Measurements from ENCODE around the gene HELZ. TPM values are rescaled to one million over a fixed set of nuclear protein-coding genes. Genes with fewer than 3 reads are reported as not detected.

HELZ gene
- total RNA-seq, 1 experiment from 2014 or later, result 40.5 TPM

DNA sequence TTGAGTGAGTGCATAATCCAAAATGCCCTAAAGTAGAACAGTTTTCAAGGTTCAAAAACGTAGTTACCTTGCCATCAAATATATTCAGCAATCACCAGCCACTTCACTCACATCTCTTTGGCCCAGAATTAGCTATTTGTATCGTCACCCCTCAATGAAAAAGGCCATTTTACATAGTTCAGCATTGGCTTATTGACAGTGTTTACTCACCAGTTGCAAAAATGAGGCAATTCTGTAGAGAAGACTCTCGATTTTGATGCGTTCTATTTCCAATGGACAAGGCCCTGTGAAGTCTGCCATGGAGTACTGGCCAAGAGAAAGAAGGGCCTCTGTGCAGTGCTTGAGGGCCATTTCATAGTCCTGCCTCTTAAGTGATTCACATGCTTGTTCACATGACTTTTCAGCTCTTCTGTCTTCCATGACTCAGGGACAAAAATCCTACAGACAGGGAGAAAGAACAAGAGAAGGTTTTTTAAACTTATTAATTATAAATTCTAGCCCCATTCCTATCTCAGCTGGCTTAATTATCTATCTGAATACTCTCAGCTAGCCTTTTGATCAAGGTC, 26.5 kb downstream of the HELZ start:
- ATAC-seq, result no peak

More for the DNA sequence above, 26.5 kb downstream of the HELZ start:
- Histone ChIP-seq H3K27me3 (ENCODE audit: insufficient read depth, low read length) (no peaks in the 10 kb centered on the region), H3K9me3 (ENCODE audit: control insufficient read depth in 1 of 2, insufficient read depth in 1 of 2, low read depth in 1 of 2, low read length in 2 of 2) (no peaks in the 10 kb centered on the region), H4K20me1 (ENCODE audit: insufficient read depth) (peaks cover 4% of the 10 kb centered on the region; the same call in 1 of the 2 replicates), H3K79me2 (ENCODE audit: insufficient read depth, low read length) (peaks cover 21% of the 10 kb centered on the region), H3K4me3 (replicated peaks in 1 of 2; ENCODE audit: low read depth in 1 of 2, low read length in 2 of 2) (no peak overlapping the region), H3K4me1 (ENCODE audit: control insufficient read depth in 1 of 2, insufficient read depth in 2 of 2, low read length in 2 of 2) (peaks cover 0 to 13% of the 10 kb centered on the region in 2 experiments; a peak in 1 of 4 replicates), H3K9me2 (ENCODE audit: insufficient read depth) (no peaks in the 10 kb centered on the region), H3K36me3 (ENCODE audit: control insufficient read depth in 1 of 2, insufficient read depth in 2 of 2, low read length in 2 of 2) (peaks cover 6 to 10% of the 10 kb centered on the region in 2 experiments; a peak in 2 of 4 replicates), H3K27ac (ENCODE audit: low read depth, low read length) (no peak overlapping the region), H2AFZ (ENCODE audit: low read depth, low read length, poor library complexity, severe bottlenecking) (no peak overlapping the region), H3K9ac (ENCODE audit: low read length) (no peak overlapping the region), H3K4me2 (ENCODE audit: low read length) (no peak overlapping the region)
- BruUV-seq (replicated peaks), result no TSS peak
- ChIA-PET POLR2A (no interaction called here), RAD21 (ENCODE audit: low non-redundant PET in 1 of 2, low total read pairs in 2 of 2, uncharacterized antibody in 2 of 2, unreplicated experiment in 2 of 2) (interaction anchor here in 1 of 2 experiments (0.7 kb wide), 1 partner anchor 148 kb away, joined by 3 read pairs; no protein-coding TSS in a partner anchor), CTCF (no interaction called here)
- intact Hi-C loops (cut with micrococcal nuclease), result no loop called here
- DNase-seq (ENCODE audit: low read depth, low spot score), result no peak
- TF ChIP-seq, protein P1, sequence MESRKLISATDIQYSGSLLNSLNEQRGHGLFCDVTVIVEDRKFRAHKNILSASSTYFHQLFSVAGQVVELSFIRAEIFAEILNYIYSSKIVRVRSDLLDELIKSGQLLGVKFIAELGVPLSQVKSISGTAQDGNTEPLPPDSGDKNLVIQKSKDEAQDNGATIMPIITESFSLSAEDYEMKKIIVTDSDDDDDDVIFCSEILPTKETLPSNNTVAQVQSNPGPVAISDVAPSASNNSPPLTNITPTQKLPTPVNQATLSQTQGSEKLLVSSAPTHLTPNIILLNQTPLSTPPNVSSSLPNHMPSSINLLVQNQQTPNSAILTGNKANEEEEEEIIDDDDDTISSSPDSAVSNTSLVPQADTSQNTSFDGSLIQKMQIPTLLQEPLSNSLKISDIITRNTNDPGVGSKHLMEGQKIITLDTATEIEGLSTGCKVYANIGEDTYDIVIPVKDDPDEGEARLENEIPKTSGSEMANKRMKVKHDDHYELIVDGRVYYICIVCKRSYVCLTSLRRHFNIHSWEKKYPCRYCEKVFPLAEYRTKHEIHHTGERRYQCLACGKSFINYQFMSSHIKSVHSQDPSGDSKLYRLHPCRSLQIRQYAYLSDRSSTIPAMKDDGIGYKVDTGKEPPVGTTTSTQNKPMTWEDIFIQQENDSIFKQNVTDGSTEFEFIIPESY (IDR thresholded peaks at IDR 0.05; ENCODE audit: extremely low read depth, insufficient replicate concordance, low read length), result no peak
- TF ChIP-seq SIN3A (IDR thresholded peaks at IDR 0.05; ENCODE audit: low read depth), result no peak
- TF ChIP-seq, protein P2, sequence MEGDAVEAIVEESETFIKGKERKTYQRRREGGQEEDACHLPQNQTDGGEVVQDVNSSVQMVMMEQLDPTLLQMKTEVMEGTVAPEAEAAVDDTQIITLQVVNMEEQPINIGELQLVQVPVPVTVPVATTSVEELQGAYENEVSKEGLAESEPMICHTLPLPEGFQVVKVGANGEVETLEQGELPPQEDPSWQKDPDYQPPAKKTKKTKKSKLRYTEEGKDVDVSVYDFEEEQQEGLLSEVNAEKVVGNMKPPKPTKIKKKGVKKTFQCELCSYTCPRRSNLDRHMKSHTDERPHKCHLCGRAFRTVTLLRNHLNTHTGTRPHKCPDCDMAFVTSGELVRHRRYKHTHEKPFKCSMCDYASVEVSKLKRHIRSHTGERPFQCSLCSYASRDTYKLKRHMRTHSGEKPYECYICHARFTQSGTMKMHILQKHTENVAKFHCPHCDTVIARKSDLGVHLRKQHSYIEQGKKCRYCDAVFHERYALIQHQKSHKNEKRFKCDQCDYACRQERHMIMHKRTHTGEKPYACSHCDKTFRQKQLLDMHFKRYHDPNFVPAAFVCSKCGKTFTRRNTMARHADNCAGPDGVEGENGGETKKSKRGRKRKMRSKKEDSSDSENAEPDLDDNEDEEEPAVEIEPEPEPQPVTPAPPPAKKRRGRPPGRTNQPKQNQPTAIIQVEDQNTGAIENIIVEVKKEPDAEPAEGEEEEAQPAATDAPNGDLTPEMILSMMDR (IDR thresholded peaks at IDR 0.05 in 2 of 3, conservative IDR thresholded peaks at IDR 0.05 in 1 of 3; ENCODE audit: borderline replicate concordance in 1 of 3, insufficient read depth in 1 of 3, low read depth in 2 of 3, low read length in 2 of 3), result no peak
- no peak for TF ChIP-seq POLR2A (IDR thresholded peaks at IDR 0.05; ENCODE audit: borderline replicate concordance, extremely low read depth, insufficient read depth, insufficient read length)
- no peak for TF ChIP-seq ZNF274 (IDR thresholded peaks at IDR 0.05; ENCODE audit: low read depth, low read length)
- no peak for TF ChIP-seq CEBPB (IDR thresholded peaks at IDR 0.05; ENCODE audit: low read depth)
- TF ChIP-seq SRF (IDR thresholded peaks at IDR 0.05; ENCODE audit: low read depth), result no peak
- no peak for TF ChIP-seq EGR1 (IDR thresholded peaks at IDR 0.05; ENCODE audit: low read depth)
- no peak for TF ChIP-seq POLR2AphosphoS5 (IDR thresholded peaks at IDR 0.05; ENCODE audit: low read depth, low read length)
- TF ChIP-seq YY1 (IDR thresholded peaks at IDR 0.05; ENCODE audit: extremely low read depth, insufficient replicate concordance, low read depth, low read length), result no peak
- TF ChIP-seq, protein P3, sequence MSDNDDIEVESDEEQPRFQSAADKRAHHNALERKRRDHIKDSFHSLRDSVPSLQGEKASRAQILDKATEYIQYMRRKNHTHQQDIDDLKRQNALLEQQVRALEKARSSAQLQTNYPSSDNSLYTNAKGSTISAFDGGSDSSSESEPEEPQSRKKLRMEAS (IDR thresholded peaks at IDR 0.05), result no peak
- no peak for TF ChIP-seq EZH2phosphoT487 (IDR thresholded peaks at IDR 0.05; ENCODE audit: borderline replicate concordance)
- TF ChIP-seq SP1 (IDR thresholded peaks at IDR 0.05; ENCODE audit: low read depth), result no peak
- no peak for TF ChIP-seq FOSL1 (IDR thresholded peaks at IDR 0.05; ENCODE audit: low read depth)
- no peak for TF ChIP-seq RAD21 (IDR thresholded peaks at IDR 0.05; ENCODE audit: low read depth)
